Ovary (tissue), 3 donors: ENCODE measurements around the gene GZMA.

ENCODE experiments used
- CTCF ChIP-seq, 3 donors: fragments of 450-650 bp in 2 of 3; fragments of 200-600 bp in 1 of 3; IDR thresholded peaks; one replicate each; pipeline versions ENCODE4 v1.5.1 to v1.8.0; 2016 to 2022; ENCODE audit warnings: antibody characterized with exemption in 3 of 3, mild to moderate bottlenecking in 1 of 3
- EP300 ChIP-seq: sonication (generic); formaldehyde crosslinking; IDR thresholded peaks from one replicate; pipeline ENCODE4 v1.6.1; 2017; ENCODE audit warnings: antibody characterized with exemption
- POLR2A ChIP-seq: fragments of 450-650 bp; IDR thresholded peaks from one replicate; pipeline ENCODE4 v1.6.1; 2017; ENCODE audit warnings: antibody characterized with exemption, mild to moderate bottlenecking, moderate library complexity
- donor health status: DM: no; HTN: no; CAD: no.

DNA sequence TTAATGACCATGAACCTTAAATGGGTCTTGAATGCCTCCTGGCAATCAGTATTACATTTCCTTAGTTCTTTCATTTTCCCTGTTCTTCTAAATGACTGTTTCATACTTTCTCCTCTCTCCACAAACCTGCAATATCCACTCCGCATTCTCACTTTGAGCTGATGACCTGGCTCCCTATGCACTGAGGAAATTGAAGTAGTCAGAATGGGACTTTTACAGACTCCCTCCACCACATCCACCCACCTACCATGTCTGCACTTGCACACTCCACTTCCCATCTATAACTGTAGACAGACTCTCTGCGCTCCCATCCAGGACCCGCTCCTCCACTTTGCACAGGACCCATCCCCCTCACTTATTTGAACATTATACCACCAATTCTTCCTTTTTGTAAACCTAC is 36.2 kb upstream of the GZMA start:
- TF ChIP-seq CTCF (IDR thresholded peaks at IDR 0.05) (no peak), POLR2A (no peak), EP300 (no peak)
